HepG2 (cell line): ENCODE data around the gene SEPTIN2. TPM values are rescaled to one million over a fixed set of nuclear protein-coding genes. Genes with fewer than 3 reads are reported as not detected.
"Not testable (repeated sequence)": the region's sequence is repeated elsewhere in the genome, so short reads cannot be mapped to it uniquely, and the experiment has no call there.

Experiments used
- ATAC-seq: fragments of 200-7000 bp; cut with Tn5 transposase; 3 replicates; pipeline ENCODE4 v1.9.1; 2020; ENCODE audit warnings: mild to moderate bottlenecking, moderate library complexity
- BruUV-seq: library from RNA; stranded (reverse); fragments of 400-500 nt; replicated peaks from 2 replicates; lab custom pipeline; 2021; lab: Mats Ljungman, UMichigan
- CTCF ChIA-PET: fragments of 300-600 bp; formaldehyde crosslinking; extraction: SDS; loops from one replicate; lab custom pipeline; 2021; ENCODE audit warnings: low total read pairs, inconsistent platforms, low intra/inter-chr PET ratio; lab: Yijun Ruan, JAX
- POLR2A ChIA-PET: fragments of 350-600 bp; sonication (Branson Sonifier 250); formaldehyde crosslinking; loops from one replicate; lab custom pipeline; 2020; ENCODE audit warnings: antibody characterized with exemption, inconsistent platforms; lab: Yijun Ruan, JAX
- DNase-seq: peaks from one replicate; pipeline ENCODE4 v3.0.0-alpha.2; 2015; ENCODE audit warnings: low spot score
- FAIRE-seq: peaks from 3 replicates; lab custom pipeline; 2011; peaks lifted over from hg19 to GRCh38; lab: Jason Lieb, UNC
- H2AFZ ChIP-seq: one replicate; pipeline ENCODE4 v1.6.1; 2011; ENCODE audit warnings: low read length, inconsistent platforms
- H3K27ac ChIP-seq: fragments of 300-600 bp; 3 replicates; pipeline ENCODE4 v1.8.0; 2011; ENCODE audit warnings: mixed run types, mild to moderate bottlenecking, mixed read lengths, low read length, inconsistent platforms; ENCODE audit not compliant: insufficient read depth; ENCODE audit errors: extremely low read length
- H3K27me3 ChIP-seq, 2 experiments: fragments of 200-600 bp in 1 of 2; 2 replicates in 1 of 2; 3 replicates in 1 of 2; pipeline versions ENCODE4 v1.6.0 to v1.8.0; 2011; ENCODE audit warnings: low read length in 2 of 2, mild to moderate bottlenecking in 2 of 2, moderate library complexity in 2 of 2, inconsistent platforms in 1 of 2; ENCODE audit not compliant: insufficient read depth in 2 of 2, control insufficient read depth in 1 of 2
- H3K36me3 ChIP-seq, 2 experiments: fragments of 200-600 bp in 1 of 2; replicated peaks in 1 of 2; 2 replicates in 1 of 2; 3 replicates in 1 of 2; pipeline versions ENCODE4 v1.5.1 to v1.8.0; 2011; ENCODE audit warnings: low read length in 2 of 2, inconsistent platforms in 1 of 2; ENCODE audit not compliant: insufficient read depth in 2 of 2, control insufficient read depth in 1 of 2
- H3K4me1 ChIP-seq: 2 replicates; pipeline ENCODE4 v1.5.1; 2012; ENCODE audit warnings: low read length, inconsistent platforms; ENCODE audit not compliant: insufficient read depth
- H3K4me2 ChIP-seq: 2 replicates; pipeline ENCODE4 v1.6.0; 2011; ENCODE audit warnings: low read depth, low read length, inconsistent platforms
- H3K4me3 ChIP-seq, 3 experiments: fragments of 200-600 bp in 1 of 3; sonication (generic), shearing (Covaris generic) in 1 of 3; replicated peaks in 1 of 3; 2 replicates each; pipeline ENCODE4 v1.5.1; 2011 to 2016; ENCODE audit warnings: low read length in 3 of 3, inconsistent platforms in 2 of 3, low read depth in 2 of 3, mild to moderate bottlenecking in 2 of 3, control low read depth in 1 of 3, mixed read lengths in 1 of 3; ENCODE audit not compliant: insufficient read depth in 1 of 3
- H3K79me2 ChIP-seq: one replicate; pipeline ENCODE4 v1.6.1; 2011; ENCODE audit warnings: low read length, inconsistent platforms; ENCODE audit not compliant: insufficient read depth
- H3K9ac ChIP-seq: 2 replicates; pipeline ENCODE4 v1.6.0; 2011; ENCODE audit warnings: mild to moderate bottlenecking, low read depth, low read length, inconsistent platforms; ENCODE audit not compliant: insufficient read depth
- H3K9me3 ChIP-seq: 2 replicates; pipeline ENCODE4 v1.5.1; 2012; ENCODE audit warnings: mild to moderate bottlenecking, low read length
- H4K20me1 ChIP-seq: 2 replicates; pipeline ENCODE4 v1.6.0; 2011; ENCODE audit warnings: inconsistent platforms, mild to moderate bottlenecking, low read length, moderate library complexity; ENCODE audit not compliant: insufficient read depth
- SRSF4 ChIP-seq: fragments of 200-400 bp; formaldehyde crosslinking; IDR thresholded peaks from one replicate; pipeline ENCODE4 v1.6.1; 2018; ENCODE audit warnings: mild to moderate bottlenecking, low read depth, low read length, moderate library complexity; ENCODE audit not compliant: poor library complexity, severe bottlenecking
- WGBS: methylation state at CpG from one replicate; pipeline ENCODE4 v1.1.6; 2017; ENCODE audit warnings: low lambda C conversion rate; 5-methylcytosine and 5-hydroxymethylcytosine counted together
- in situ Hi-C: cut with HindIII; loops from 2 replicates; pipeline ENCODE4 v1.10.0; 2017; ENCODE audit warnings: low pct_unique_long_range_greater_than_20kb; ENCODE audit not compliant: extremely low pct_ligation_motif_present
- intact Hi-C: fragments of 100-400 bp; cut with micrococcal nuclease; formaldehyde crosslinking; loops from one replicate; pipeline ENCODE4 v1.10.0; 2022; ENCODE audit not compliant: unreplicated experiment
- polyA plus RNA-seq, 8 experiments: library from polyadenylated mRNA; depleted of rRNA in 3 of 8; stranded (reverse) in 7 of 8; unstranded in 1 of 8; fragments of >200 nt; fragmentation: Illumina TruSeq in 4 of 8; extraction: Trizol in 4 of 8; gene quantifications; 2 replicates each; pipeline versions ENCODE4 v1.2.1 to v1.2.3, GENCODE V29; 2011 to 2016; ENCODE audit warnings: low read depth in 4 of 8, missing spikeins in 1 of 8, mixed read lengths in 1 of 8; ENCODE audit not compliant: insufficient read depth in 1 of 8
- total RNA-seq, 5 experiments: library from RNA; depleted of rRNA; stranded (reverse); fragments of >200 nt; fragmentation: Illumina TruSeq; extraction: Trizol; gene quantifications; 2 replicates each; pipeline ENCODE4 v1.2.3, GENCODE V29; 2016; ENCODE audit warnings: low read depth in 1 of 5
- TF ChIP-seq, protein P1 (sequence below): sonication (generic); formaldehyde crosslinking; IDR thresholded peaks from 2 replicates; pipeline ENCODE4 v1.5.0; 2020; ENCODE audit warnings: missing genetic modification reagents, mild to moderate bottlenecking, borderline replicate concordance

Gene SEPTIN2
- total and polyA plus RNA-seq, 2 of the 13 experiments (the other 11 are each of a cell fraction or from before 2014, with no cell fraction given) = 493 to 733 TPM

DNA sequence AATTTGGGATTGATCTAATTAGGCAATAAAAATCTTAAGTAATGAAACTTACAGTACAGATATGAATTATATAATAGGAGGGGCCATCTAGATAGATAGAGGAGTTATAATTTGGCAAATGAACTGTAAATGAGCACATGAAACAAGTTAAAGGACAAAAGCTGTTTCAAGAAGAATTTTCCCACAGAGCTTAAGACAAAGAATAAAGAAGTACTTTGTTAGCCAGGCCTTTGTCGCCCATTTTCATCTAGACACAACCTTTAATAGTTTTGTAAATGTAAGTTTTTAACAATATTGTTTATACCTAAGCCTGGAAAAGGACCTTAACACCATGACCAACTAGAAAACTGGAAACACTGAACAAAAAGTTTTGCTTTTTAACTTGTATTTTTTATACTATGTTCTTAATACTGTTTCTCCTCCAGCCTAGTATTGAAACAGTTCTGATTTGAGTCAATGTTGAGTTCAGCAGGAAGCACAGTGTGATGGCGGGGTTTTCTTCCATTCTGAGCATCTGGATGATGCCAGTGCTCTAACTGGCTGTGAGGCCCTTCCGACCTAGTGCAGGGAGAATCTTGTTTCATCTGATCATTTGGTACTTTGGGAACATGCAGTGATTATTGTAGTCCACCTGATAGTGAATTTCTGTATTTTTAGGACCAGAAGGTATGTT, 77.9 kb downstream of the SEPTIN2 start (continued):
- TF ChIP-seq, protein P1, sequence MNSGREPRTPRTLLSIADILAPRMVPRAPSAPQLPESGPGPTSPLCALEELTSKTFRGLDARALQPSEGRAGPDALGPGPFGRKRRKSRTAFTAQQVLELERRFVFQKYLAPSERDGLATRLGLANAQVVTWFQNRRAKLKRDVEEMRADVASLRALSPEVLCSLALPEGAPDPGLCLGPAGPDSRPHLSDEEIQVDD (CRISPR knock-in tag) = no peak
- TF ChIP-seq SRSF4 = no peak

DNA sequence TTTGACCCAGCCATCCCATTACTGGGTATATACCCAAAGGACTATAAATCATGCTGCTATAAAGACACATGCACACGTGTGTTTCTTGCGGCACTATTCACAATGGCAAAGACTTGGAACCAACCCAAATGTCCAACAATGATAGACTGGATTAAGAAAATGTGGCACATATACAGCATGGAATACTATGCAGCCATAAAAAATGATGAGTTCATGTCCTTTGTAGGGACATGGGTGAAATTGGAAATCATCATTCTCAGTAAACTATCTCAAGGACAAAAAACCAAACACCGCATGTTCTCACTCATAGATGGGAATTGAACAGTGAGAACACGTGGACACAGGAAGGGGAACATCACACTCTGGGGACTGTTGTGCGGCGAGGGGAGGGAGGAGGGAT, 81.1 kb downstream of the SEPTIN2 start:
- in situ Hi-C loops, intact Hi-C loops: not testable (repeated sequence)

More for the DNA sequence above, 81.1 kb downstream of the SEPTIN2 start:
- H3K4me3 ChIP-seq, H3K79me2 ChIP-seq, H3K27me3 ChIP-seq, POLR2A ChIA-PET, FAIRE-seq, H3K27ac ChIP-seq, CTCF ChIA-PET, BruUV-seq, DNase-seq, H3K9ac ChIP-seq, H3K4me2 ChIP-seq, H4K20me1 ChIP-seq, H2AFZ ChIP-seq, H3K9me3 ChIP-seq, ATAC-seq: not testable (repeated sequence)
- Histone ChIP-seq H3K36me3 (peaks cover 5 to 13% of the 10 kb centered on the region in 2 experiments; a peak in 4 of 5 replicates), H3K4me1 (peaks cover 21% of the 10 kb centered on the region)
- 99% methylated on average over 6 of the region's 6 CpGs for WGBS
